G401.6 (cell line): ENCODE data around the gene GANAB.
"Not testable (repeated sequence)": the region's sequence is repeated elsewhere in the genome, so short reads cannot be mapped to it uniquely, and the experiment has no call there.

ENCODE experiments used
- FAIRE-seq: peaks from 2 replicates; lab custom pipeline; 2012; peaks lifted over from hg19 to GRCh38; lab: Jason Lieb, UNC

The GANAB gene

GRCh38 chr11:62666259-62666926, 20.0 kb upstream of the GANAB start:
- no peak for FAIRE-seq

GRCh38 chr11:62665599-62666258, 19.3 kb upstream of the GANAB start:
- no peak for FAIRE-seq

DNA sequence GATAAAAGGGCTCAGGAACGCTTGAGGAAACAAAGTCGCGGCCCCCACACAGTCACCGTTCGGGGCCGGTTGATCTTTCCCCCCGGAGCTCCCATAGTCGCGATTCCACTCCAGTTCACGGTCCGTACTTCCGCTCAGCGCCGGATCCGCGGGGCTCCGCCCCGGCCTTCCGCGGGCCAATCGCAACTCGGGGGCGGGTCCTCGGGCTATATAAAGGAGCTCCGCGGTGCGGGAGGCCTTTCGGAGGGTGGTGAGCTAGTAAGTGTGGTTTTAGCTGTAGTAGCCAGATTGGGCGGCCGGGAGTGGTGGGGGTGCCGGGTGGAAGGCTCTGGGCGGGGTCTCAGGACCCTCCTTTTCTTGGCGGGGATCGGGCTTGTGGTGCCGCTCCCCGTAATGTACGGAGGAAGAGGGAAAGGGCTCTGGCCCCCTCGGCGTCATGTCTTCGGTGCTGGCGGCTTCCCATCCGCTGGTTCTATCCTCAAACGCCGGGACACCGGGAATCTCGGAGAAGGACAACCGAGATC, 18.7 kb upstream of the GANAB start, which contains the start of the genes C11orf98 and CSKMT:
Gene C11orf98, minus strand, starts transcription at position 136 of the 524 bp plus-strand sequence. Its CDS starts 41 bp downstream, at position 95.
Gene CSKMT, plus strand, starts transcription at position 238 of the 524 bp plus-strand sequence. CDS start 568 bp downstream, outside the sequence.
- FAIRE-seq = peak; percentile 82

GRCh38 chr11:62664405-62665074, 18.1 kb upstream of the GANAB start:
- FAIRE-seq = no peak

DNA sequence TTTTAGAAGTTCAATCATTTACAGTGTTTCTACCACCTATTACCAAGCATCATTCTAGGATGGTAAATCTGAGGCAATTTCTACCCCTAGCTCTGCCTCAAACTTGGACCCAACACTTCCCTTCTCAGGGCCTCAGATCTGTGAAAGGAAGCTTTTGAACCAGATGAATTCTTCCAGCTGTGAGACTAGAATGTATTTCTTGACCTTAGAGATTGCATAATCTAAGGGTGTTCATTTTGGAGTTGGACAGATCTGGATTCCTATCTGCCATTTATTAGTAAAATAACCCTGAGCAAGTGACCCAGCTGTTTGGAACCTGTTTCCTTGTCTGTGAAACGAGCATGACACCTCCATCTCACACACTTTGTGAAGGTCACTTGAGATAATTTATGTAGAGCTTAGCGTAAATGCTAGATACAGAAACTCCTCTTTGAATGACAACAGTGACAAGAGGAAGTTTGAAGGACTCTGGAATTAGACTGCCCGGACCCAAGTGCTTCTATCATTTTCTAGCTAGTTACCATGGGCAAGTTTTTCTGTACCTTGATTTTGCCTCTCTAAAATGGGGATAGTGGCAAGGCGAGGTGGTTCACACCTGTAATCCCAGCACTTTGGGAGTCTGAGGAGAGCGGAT, 10.5 kb upstream of the GANAB start:
- no peak for FAIRE-seq

DNA sequence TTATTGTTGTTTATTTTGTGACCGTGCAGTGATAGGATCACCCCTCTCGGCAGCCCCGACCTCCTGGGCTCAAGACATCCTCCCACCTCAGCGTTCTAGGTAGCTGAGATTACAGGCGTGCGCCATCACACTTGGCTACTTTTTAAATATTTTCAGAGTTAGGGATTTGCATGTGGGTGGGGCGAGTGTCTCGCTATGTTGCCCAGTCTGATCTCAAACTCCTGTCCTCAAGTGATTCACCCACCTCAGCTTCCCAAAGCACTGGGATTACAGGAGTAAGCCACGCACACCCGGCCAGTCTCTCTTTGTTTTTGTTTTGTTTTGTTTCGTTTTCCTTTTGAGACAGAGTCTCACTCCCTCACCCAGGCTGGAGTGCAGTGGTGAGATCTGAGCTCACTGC, 7.9 kb upstream of the GANAB start:
- no peak for FAIRE-seq

- FAIRE-seq = no peak
Observed at GRCh38 chr11:62652161-62653006, 6.0 kb upstream of the GANAB start.

GRCh38 chr11:62650283-62650682, 3.9 kb upstream of the GANAB start:
- FAIRE-seq = not testable (repeated sequence)

DNA sequence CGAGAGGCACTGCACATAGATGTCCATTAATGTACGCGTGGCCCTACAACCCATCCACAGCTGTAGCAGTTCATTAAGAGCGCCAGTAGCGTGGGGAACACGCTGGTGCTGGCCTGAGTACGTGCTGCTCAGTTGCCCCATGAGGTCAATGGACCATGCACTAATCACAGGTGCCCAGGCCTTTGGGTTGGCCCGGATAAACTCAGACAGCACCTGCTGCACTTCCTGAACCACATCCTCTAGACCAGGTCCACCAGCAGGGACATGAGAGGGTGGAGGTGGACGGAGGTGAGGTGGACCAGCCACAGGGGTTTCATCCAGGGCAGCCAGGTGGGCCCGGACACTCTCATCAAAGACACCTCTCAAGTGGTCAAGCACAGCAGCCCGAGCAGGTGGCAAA, 3.1 kb upstream of the GANAB start:
- FAIRE-seq = no peak

DNA sequence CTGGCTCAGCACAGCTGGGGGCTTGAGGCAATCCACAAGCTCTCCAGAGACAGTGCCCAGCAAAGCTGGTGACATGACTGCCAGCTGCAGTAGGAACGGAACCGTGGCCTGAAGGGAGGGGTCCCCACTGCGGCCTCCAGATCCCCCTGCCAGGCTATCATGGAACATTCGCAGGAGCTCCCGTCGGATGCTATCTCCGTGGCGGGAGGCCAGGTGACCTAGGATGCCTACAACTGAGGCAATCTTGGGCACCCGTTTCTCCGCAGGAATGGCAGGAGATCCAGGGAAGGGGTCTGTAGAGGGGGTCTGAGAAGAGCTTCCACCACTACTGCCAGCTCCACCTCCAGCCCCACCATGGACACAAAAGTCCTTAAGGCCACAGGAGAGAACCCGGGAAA, 2.6 kb upstream of the GANAB start:
- FAIRE-seq = no peak

- FAIRE-seq = no peak
Observed at GRCh38 chr11:62648185-62648966, 2.0 kb upstream of the GANAB start.

DNA sequence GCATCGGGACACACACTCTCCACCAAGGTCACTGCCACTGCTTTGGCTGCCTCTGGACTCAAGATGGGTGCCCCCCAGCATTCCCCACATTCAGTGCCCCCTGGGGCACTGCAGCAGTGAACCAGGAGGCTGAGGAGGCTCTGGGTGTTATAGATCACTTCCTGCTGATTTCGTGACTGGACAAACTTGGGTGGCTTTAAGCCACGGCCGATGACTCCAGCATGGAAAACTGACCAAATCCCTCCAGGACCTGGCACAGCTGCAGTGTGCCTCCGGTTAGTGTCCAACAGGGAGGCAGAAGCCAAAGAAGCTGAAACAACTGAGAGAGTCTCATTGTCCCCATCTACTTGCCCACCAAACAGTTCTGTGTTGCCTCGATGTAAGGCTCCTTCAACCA, 1.2 kb upstream of the GANAB start:
- no peak for FAIRE-seq

DNA sequence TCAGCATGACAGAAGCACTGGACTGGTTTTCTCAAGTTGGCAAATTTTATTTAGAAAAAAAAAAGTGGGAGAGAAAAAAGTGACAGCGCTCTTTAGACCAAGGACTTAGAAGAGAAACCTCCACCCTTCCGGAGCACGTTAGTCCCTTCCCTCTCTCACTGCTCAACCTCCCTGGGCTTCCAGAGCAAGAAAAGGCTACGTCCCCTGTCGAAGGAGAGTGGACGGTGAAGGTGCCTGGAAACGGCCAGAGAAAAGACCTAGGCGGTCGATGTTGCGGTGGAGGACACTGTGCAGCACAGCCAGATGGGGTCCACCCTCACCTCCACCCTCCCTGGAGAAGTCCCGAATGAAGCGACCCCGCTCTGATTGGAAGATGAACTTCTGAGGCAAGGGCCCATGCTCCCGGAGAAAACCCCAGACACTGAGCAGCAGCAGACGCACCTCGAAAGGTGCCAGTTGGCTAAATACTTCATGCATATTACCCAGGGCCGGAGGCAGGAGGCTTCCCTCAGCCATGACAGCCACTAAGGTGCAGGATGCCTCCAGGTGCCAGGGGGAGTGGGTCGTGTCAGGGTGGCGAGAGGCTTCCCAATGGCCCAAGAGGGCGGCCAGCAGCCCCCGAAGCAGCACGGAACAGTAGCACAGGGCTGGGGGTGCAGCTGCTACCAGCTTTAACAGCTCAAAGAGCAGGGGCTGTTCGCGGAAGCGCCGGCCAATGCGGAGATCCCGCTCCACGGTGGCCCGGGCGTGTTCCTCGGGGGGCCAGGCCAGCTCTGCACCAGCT, 604 bp upstream of the GANAB start:
- no peak for FAIRE-seq

DNA sequence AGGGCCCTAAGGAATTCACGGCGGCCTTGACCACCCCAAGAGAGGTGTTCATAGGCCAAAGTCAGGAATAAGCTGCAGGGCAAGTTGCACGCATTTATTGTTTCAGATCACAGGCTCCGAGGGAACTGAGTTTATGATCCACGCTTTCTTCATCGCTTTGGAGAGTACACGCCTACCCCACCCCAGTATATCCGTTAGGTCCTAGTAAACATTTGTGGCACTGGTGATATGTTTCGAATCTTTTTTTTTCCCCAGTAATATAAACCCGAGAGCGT, 805 bp downstream of the GANAB start:
- FAIRE-seq = no peak

- no peak for FAIRE-seq
Observed at GRCh38 chr11:62644220-62644619, 2.2 kb downstream of the GANAB start.

GRCh38 chr11:62632492-62632891, 13.9 kb downstream of the GANAB start:
- no peak for FAIRE-seq

DNA sequence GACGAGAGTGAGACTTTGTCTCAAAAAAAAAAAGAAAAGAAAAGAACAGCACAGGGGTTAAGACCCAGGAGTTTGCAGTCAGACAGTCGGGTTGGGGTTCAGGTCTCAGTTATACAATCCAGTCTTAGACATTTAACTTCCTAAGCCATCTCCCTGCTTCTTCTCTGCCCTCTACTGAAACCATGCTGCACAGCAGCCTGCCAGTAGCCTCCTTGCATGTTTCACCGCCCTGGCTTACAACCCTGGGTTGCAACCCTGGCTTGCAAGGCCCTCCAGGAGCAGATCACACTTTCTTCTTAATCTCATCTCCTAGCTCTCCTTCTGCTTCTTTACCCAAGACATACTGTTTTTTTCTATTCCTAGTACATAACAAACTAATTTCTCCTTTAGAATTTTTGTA, 18.7 kb downstream of the GANAB start:
- FAIRE-seq = peak; percentile 78

GRCh38 chr11:62622476-62623089, 23.8 kb downstream of the GANAB start:
- no peak for FAIRE-seq

- peak; percentile 95 for FAIRE-seq
Observed at GRCh38 chr11:62621567-62622470, 24.6 kb downstream of the GANAB start, which contains the start of gene B3GAT3. TSS of gene B3GAT3 (minus strand) at chr11:62621986. CDS start at chr11:62621947, 39 bp downstream.
